ENCODE data around the gene MTRF1.

MTRF1 gene

DNA sequence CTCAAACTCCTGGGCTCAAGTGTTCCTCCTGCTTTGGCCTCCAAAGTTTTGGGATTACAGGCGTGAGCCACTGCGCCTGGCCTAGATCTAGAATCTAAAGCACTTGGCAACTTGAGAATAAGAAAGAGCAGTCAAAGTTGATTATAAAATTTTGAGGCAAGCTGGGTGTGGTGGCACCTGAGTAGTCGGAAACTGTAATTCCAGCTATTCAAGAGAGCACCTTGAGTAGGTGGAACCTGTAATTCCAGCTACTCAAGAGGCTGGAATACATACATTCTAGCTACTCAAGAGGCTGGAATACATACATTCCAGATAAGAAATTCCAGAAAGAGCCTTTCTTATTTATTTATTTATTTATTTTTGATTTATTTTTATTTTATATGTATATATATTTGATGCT lies 39.4 kb upstream of the MTRF1 start:
- Histone ChIP-seq H3K14ac (ENCODE audit: low read length in 2 of 2) (no peak overlapping the region), H3K27ac (ENCODE audit: low read length, poor library complexity, severe bottlenecking) (no peak overlapping the region), H4K8ac (ENCODE audit: low read length) (no peak overlapping the region), H2AFZ (ENCODE audit: low read depth, low read length) (no peak overlapping the region), H3K23ac (ENCODE audit: low read length in 2 of 2) (no peak overlapping the region), H3K4ac (ENCODE audit: low read depth in 1 of 2, low read length in 2 of 2) (no peak overlapping the region), H3K9me3 (ENCODE audit: control insufficient read depth, low read length) (no peaks in the 10 kb centered on the region), H3K4me1 (ENCODE audit: control insufficient read depth, insufficient read depth, low read depth, low read length) (peaks cover 6% of the 10 kb centered on the region), H3K18ac (ENCODE audit: low read depth in 1 of 2, low read length in 2 of 2) (no peak overlapping the region), H2AK5ac (ENCODE audit: low read length, severe bottlenecking) (no peak overlapping the region), H3K27me3 (ENCODE audit: control insufficient read depth in 1 of 2, insufficient read depth in 1 of 2, low read length in 2 of 2) (no peaks in the 10 kb centered on the region), H3K79me1 (replicated peaks; ENCODE audit: low read length, poor library complexity, severe bottlenecking) (no peaks in the 10 kb centered on the region), H2BK5ac (ENCODE audit: low read depth, low read length, poor library complexity, severe bottlenecking) (no peak overlapping the region), H2BK15ac (ENCODE audit: low read depth, poor library complexity, severe bottlenecking) (no peak overlapping the region), H3K4me2 (ENCODE audit: low read length, poor library complexity, severe bottlenecking) (no peak overlapping the region), H2BK12ac (ENCODE audit: low read length in 2 of 2) (no peak overlapping the region), H2BK120ac (ENCODE audit: low read depth, low read length) (no peak overlapping the region), H3K4me3 (ENCODE audit: insufficient read depth in 1 of 2, low read depth in 1 of 2, low read length in 2 of 2) (no peak overlapping the region), H3K9ac (ENCODE audit: low read length) (no peak overlapping the region), H4K91ac (ENCODE audit: low read length) (no peak overlapping the region), H3K36me3 (ENCODE audit: control insufficient read depth in 1 of 2, insufficient read depth in 2 of 2, low read depth in 1 of 2, low read length in 2 of 2) (no peaks in the 10 kb centered on the region)
- DNase-seq, result no peak
- 96% methylated on average over 3 of the region's 3 CpGs for WGBS

DNA sequence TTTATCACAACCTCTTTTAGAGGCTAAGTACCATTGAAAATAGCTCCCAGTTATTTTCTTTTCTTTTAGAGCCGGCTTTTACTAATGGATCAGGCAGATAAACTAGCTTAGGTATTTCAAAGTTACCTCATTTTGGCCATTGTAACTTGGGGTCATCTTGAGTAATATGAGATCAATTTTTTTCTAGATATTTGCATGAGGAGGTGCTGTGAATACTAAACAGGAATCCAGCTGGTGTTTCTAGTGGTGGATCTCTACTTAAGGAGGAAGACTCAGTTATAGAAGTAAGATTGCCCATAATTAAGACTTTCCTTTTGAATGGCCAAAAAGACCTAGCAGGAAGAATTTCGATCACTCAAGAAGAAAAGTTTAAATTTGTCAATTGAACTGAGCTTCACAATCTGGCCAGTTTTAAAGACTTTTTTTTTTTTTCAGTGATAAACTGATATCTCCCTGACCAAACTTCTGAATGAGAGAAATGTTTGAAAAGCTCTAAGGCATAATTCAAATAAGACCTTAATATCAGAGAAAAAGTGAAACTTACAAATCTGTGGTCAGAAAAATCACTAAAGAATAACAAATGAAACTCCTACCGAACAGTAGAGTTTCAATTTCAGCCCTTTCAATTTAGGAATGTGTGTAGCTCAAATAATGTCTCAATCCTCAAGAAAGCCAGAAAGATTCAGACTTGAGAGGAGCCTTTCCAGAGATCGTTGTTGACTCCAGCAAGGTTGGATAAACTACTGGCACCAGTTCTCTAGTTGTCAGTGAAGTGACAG lies 36.1 kb upstream of the MTRF1 start:
- H2BK5ac ChIP-seq (ENCODE audit: low read depth, low read length, poor library complexity, severe bottlenecking), result no peak overlapping the region
- H3K27me3 ChIP-seq (ENCODE audit: control insufficient read depth in 1 of 2, insufficient read depth in 1 of 2, low read length in 2 of 2), result no peaks in the 10 kb centered on the region
- H2BK120ac ChIP-seq (ENCODE audit: low read depth, low read length), result no peak overlapping the region
- H2BK15ac ChIP-seq (ENCODE audit: low read depth, poor library complexity, severe bottlenecking), result no peak overlapping the region
- H2AFZ ChIP-seq (ENCODE audit: low read depth, low read length), result no peak overlapping the region
- H3K14ac ChIP-seq (ENCODE audit: low read length in 2 of 2), result no peak overlapping the region
- H3K9ac ChIP-seq (ENCODE audit: low read length), result no peak overlapping the region
- H3K36me3 ChIP-seq (ENCODE audit: control insufficient read depth in 1 of 2, insufficient read depth in 2 of 2, low read depth in 1 of 2, low read length in 2 of 2), result no peaks in the 10 kb centered on the region
- H3K23ac ChIP-seq (ENCODE audit: low read length in 2 of 2), result no peak overlapping the region
- no peak overlapping the region for H2AK5ac ChIP-seq (ENCODE audit: low read length, severe bottlenecking)
- no peak overlapping the region for H3K4me3 ChIP-seq (ENCODE audit: insufficient read depth in 1 of 2, low read depth in 1 of 2, low read length in 2 of 2)
- no peak overlapping the region for H4K91ac ChIP-seq (ENCODE audit: low read length)
- 91% methylated on average over 4 of the region's 4 CpGs for WGBS
- no peaks in the 10 kb centered on the region for H3K9me3 ChIP-seq (ENCODE audit: control insufficient read depth, low read length)
- DNase-seq, result no peak
- no peaks in the 10 kb centered on the region for H3K79me1 ChIP-seq (replicated peaks; ENCODE audit: low read length, poor library complexity, severe bottlenecking)
- H3K4me2 ChIP-seq (ENCODE audit: low read length, poor library complexity, severe bottlenecking), result no peak overlapping the region
- no peaks in the 10 kb centered on the region for H3K4me1 ChIP-seq (ENCODE audit: control insufficient read depth, insufficient read depth, low read depth, low read length)
- no peak overlapping the region for H3K18ac ChIP-seq (ENCODE audit: low read depth in 1 of 2, low read length in 2 of 2)
- no peak overlapping the region for H4K8ac ChIP-seq (ENCODE audit: low read length)
- no peak overlapping the region for H3K4ac ChIP-seq (ENCODE audit: low read depth in 1 of 2, low read length in 2 of 2)
- no peak overlapping the region for H2BK12ac ChIP-seq (ENCODE audit: low read length in 2 of 2)
- no peak overlapping the region for H3K27ac ChIP-seq (ENCODE audit: low read length, poor library complexity, severe bottlenecking)

DNA sequence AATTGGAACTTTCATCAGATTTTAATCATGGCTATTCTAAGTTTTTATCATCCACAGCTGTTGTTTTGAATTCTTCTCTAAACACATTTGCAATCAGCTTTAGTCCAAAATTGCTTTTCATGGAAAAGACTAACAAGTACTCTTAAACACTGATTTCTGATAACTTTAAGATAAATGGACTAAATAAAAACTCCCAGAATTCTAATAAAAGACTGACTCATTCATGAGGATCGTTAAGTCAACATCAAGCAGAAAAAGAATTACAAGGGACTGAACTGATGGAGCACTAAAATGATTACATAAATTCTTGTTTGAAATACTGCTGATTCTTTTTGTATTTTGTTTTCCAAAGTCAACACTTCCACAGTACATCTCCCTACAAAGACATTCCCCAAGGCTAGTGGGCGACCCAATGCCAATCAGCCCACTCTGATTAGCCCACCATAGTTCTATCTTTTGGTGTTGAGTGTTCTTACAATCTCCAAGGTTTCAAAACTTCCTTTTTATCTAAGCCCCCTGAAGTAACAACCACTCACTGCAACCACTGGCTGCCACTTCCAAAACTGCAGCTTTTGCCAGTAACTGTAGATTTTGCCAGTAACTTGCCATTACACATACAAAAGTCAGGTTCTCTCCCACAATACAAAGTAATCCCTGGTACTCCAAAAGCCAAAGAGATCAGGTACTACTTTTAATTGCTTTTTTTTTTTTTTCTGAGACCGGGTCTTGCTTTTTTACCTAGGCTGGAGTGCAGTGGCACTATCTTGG lies 33.7 kb upstream of the MTRF1 start:
- no peak overlapping the region for H4K91ac ChIP-seq (ENCODE audit: low read length)
- no peak overlapping the region for H2BK12ac ChIP-seq (ENCODE audit: low read length in 2 of 2)
- H4K8ac ChIP-seq (ENCODE audit: low read length), result no peak overlapping the region
- H2BK5ac ChIP-seq (ENCODE audit: low read depth, low read length, poor library complexity, severe bottlenecking), result no peak overlapping the region
- no peak overlapping the region for H2BK120ac ChIP-seq (ENCODE audit: low read depth, low read length)
- no peaks in the 10 kb centered on the region for H3K9me3 ChIP-seq (ENCODE audit: control insufficient read depth, low read length)
- H2AFZ ChIP-seq (ENCODE audit: low read depth, low read length), result no peak overlapping the region
- H3K27me3 ChIP-seq (ENCODE audit: control insufficient read depth in 1 of 2, insufficient read depth in 1 of 2, low read length in 2 of 2), result no peaks in the 10 kb centered on the region
- no peaks in the 10 kb centered on the region for H3K79me1 ChIP-seq (replicated peaks; ENCODE audit: low read length, poor library complexity, severe bottlenecking)
- H3K14ac ChIP-seq (ENCODE audit: low read length in 2 of 2), result no peak overlapping the region
- no peak overlapping the region for H3K9ac ChIP-seq (ENCODE audit: low read length)
- H3K4me1 ChIP-seq (ENCODE audit: control insufficient read depth, insufficient read depth, low read depth, low read length), result no peaks in the 10 kb centered on the region
- H3K4ac ChIP-seq (ENCODE audit: low read depth in 1 of 2, low read length in 2 of 2), result no peak overlapping the region
- H3K36me3 ChIP-seq (ENCODE audit: control insufficient read depth in 1 of 2, insufficient read depth in 2 of 2, low read depth in 1 of 2, low read length in 2 of 2), result no peaks in the 10 kb centered on the region
- 79% methylated on average over 2 of the region's 3 CpGs for WGBS
- H2AK5ac ChIP-seq (ENCODE audit: low read length, severe bottlenecking), result no peak overlapping the region
- H3K23ac ChIP-seq (ENCODE audit: low read length in 2 of 2), result no peak overlapping the region
- no peak overlapping the region for H3K4me3 ChIP-seq (ENCODE audit: insufficient read depth in 1 of 2, low read depth in 1 of 2, low read length in 2 of 2)
- H2BK15ac ChIP-seq (ENCODE audit: low read depth, poor library complexity, severe bottlenecking), result no peak overlapping the region
- DNase-seq, result no peak
- no peak overlapping the region for H3K27ac ChIP-seq (ENCODE audit: low read length, poor library complexity, severe bottlenecking)
- H3K4me2 ChIP-seq (ENCODE audit: low read length, poor library complexity, severe bottlenecking), result no peak overlapping the region
- no peak overlapping the region for H3K18ac ChIP-seq (ENCODE audit: low read depth in 1 of 2, low read length in 2 of 2)

DNA sequence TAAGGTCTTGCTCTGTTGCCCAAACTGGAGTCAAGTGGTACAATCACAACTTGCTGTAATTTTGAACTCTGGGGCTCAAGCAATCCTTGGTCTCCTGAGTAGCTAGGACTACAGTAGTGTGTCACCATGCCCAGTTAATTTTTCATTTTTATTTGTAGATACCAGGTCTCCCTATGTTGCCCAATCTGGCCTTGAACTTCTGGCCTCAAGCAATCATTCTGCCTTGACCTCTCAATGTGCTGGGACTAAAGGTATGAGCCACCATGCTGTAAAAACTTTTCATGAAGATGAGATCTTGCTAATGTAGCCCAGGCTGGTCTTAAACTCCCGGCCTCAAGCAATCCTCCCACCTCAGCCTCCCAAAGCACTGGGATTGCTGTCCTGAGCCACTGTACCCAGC lies 32.6 kb upstream of the MTRF1 start:
- H3K4me3 ChIP-seq (ENCODE audit: insufficient read depth in 1 of 2, low read depth in 1 of 2, low read length in 2 of 2), result no peak overlapping the region
- H3K27ac ChIP-seq (ENCODE audit: low read length, poor library complexity, severe bottlenecking), result no peak overlapping the region
- no peak overlapping the region for H4K8ac ChIP-seq (ENCODE audit: low read length)
- no peaks in the 10 kb centered on the region for H3K36me3 ChIP-seq (ENCODE audit: control insufficient read depth in 1 of 2, insufficient read depth in 2 of 2, low read depth in 1 of 2, low read length in 2 of 2)
- H4K91ac ChIP-seq (ENCODE audit: low read length), result no peak overlapping the region
- H2AK5ac ChIP-seq (ENCODE audit: low read length, severe bottlenecking), result no peak overlapping the region
- no peak overlapping the region for H2BK120ac ChIP-seq (ENCODE audit: low read depth, low read length)
- no peak overlapping the region for H3K14ac ChIP-seq (ENCODE audit: low read length in 2 of 2)
- WGBS, result 83% methylated on average over 1 of the region's 1 CpG
- H2AFZ ChIP-seq (ENCODE audit: low read depth, low read length), result no peak overlapping the region
- H3K4me1 ChIP-seq (ENCODE audit: control insufficient read depth, insufficient read depth, low read depth, low read length), result no peaks in the 10 kb centered on the region
- no peak overlapping the region for H3K4ac ChIP-seq (ENCODE audit: low read depth in 1 of 2, low read length in 2 of 2)
- no peak overlapping the region for H3K9ac ChIP-seq (ENCODE audit: low read length)
- H2BK5ac ChIP-seq (ENCODE audit: low read depth, low read length, poor library complexity, severe bottlenecking), result no peak overlapping the region
- H3K23ac ChIP-seq (ENCODE audit: low read length in 2 of 2), result no peak overlapping the region
- no peak for DNase-seq
- no peak overlapping the region for H3K4me2 ChIP-seq (ENCODE audit: low read length, poor library complexity, severe bottlenecking)
- no peaks in the 10 kb centered on the region for H3K9me3 ChIP-seq (ENCODE audit: control insufficient read depth, low read length)
- no peak overlapping the region for H2BK12ac ChIP-seq (ENCODE audit: low read length in 2 of 2)
- H3K79me1 ChIP-seq (replicated peaks; ENCODE audit: low read length, poor library complexity, severe bottlenecking), result no peaks in the 10 kb centered on the region
- no peak overlapping the region for H2BK15ac ChIP-seq (ENCODE audit: low read depth, poor library complexity, severe bottlenecking)
- H3K18ac ChIP-seq (ENCODE audit: low read depth in 1 of 2, low read length in 2 of 2), result no peak overlapping the region
- no peaks in the 10 kb centered on the region for H3K27me3 ChIP-seq (ENCODE audit: control insufficient read depth in 1 of 2, insufficient read depth in 1 of 2, low read length in 2 of 2)
